Fibroblast of pulmonary artery (primary cell): Measurements from ENCODE around the gene CDH11.

ENCODE experiments used
- DNase-seq: peaks from one replicate; pipeline ENCODE4 v3.0.0-alpha.2; 2010; ENCODE audit warnings: low read depth
- H3K4me3 ChIP-seq: replicated peaks from 2 replicates; pipeline ENCODE4 v1.5.1; 2011; ENCODE audit warnings: low read depth, mild to moderate bottlenecking, control low read depth, low read length, moderate library complexity
- TF ChIP-seq, protein P1 (sequence below): IDR thresholded peaks from 2 replicates; pipeline ENCODE4 v1.5.1; 2011; ENCODE audit warnings: mild to moderate bottlenecking, control low read depth, low read length, inconsistent platforms; ENCODE audit errors: missing control alignments

The CDH11 gene

GRCh38 chr16:64964126-64964540, 157.7 kb downstream of the CDH11 start:
- DNase-seq = peak; percentile 79
- TF ChIP-seq, protein P1, sequence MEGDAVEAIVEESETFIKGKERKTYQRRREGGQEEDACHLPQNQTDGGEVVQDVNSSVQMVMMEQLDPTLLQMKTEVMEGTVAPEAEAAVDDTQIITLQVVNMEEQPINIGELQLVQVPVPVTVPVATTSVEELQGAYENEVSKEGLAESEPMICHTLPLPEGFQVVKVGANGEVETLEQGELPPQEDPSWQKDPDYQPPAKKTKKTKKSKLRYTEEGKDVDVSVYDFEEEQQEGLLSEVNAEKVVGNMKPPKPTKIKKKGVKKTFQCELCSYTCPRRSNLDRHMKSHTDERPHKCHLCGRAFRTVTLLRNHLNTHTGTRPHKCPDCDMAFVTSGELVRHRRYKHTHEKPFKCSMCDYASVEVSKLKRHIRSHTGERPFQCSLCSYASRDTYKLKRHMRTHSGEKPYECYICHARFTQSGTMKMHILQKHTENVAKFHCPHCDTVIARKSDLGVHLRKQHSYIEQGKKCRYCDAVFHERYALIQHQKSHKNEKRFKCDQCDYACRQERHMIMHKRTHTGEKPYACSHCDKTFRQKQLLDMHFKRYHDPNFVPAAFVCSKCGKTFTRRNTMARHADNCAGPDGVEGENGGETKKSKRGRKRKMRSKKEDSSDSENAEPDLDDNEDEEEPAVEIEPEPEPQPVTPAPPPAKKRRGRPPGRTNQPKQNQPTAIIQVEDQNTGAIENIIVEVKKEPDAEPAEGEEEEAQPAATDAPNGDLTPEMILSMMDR = no peak
- no peak overlapping the region for H3K4me3 ChIP-seq

- H3K4me3 ChIP-seq = no peak overlapping the region
- DNase-seq = peak; percentile 29
- TF ChIP-seq, protein P1 = no peak
Observed at GRCh38 chr16:64962786-64963185, 159.1 kb downstream of the CDH11 start.

DNA sequence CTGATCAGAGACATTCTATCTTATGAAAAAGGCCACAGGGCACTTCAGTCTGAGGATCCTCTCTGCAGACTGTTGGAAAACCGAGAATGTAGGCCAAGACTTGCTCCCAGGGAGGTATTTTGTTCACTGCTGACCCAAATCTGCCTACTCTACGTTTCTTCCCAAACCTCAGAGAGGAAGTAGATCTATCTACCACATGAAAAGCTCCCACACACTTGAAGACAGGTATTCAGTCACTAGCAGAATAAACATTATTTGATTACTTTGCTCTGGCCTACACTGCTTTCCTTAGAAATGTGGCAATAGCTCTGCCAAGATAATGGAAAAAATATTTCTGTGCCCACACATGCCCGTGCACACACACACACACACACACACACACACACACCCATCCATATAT, 164.6 kb downstream of the CDH11 start:
- TF ChIP-seq, protein P1 = no peak
- H3K4me3 ChIP-seq = no peak overlapping the region
- DNase-seq = no peak

GRCh38 chr16:64952177-64952576, 169.7 kb downstream of the CDH11 start:
- DNase-seq = peak; percentile 80
- TF ChIP-seq, protein P1 = no peak
- H3K4me3 ChIP-seq = no peak overlapping the region

DNA sequence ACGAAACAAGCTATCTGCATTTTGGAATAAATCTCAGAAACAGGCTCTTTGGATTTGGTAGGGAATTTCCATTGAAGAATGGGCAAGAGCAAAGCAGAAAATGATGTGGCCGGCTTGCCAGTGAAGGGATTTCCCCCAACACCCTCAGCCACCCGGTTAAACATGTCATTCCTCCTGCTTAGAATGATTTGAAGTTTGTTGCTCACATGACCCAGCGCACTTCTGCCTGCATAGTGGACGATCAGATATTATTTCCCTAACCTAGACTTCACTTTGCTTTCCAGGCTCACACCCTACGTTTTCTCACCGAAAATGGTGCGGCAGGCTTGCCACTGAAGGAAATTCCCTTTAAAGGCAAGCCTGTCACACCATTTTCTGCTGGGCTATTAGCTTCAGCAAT, 170.7 kb downstream of the CDH11 start:
- no peak for DNase-seq
- H3K4me3 ChIP-seq = no peak overlapping the region
- TF ChIP-seq, protein P1 = no peak

GRCh38 chr16:64950731-64951130, 171.1 kb downstream of the CDH11 start:
- H3K4me3 ChIP-seq = no peak overlapping the region
- TF ChIP-seq, protein P1 = no peak
- DNase-seq = no peak

DNA sequence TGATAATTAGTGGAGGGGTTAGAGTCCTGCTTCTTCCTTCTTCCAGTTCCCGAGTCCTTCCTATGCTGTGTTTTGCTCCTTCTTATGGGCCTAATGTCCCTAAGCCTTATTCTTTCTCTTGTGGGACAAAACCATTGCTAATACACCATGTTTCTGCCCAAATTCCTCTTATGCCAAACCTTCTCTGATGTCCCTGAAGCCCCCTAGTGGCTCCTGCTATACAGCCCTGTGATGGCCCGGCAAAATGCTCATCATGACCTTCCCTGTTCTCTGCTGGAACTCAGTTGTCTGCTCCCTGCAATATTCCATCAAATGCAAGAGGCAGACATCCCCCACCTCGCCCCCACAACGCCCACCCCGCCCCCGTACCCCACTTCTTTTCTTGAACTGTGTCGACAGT, 171.6 kb downstream of the CDH11 start:
- no peak for DNase-seq

More for the DNA sequence above, 171.6 kb downstream of the CDH11 start:
- H3K4me3 ChIP-seq = no peak overlapping the region
- TF ChIP-seq, protein P1 = peak; percentile 33
